Right lobe of liver (tissue), 6 donors: ENCODE measurements around the gene EDEM3. TPM values are rescaled to one million over a fixed set of nuclear protein-coding genes. Genes with fewer than 3 reads are reported as not detected.

Experiments
- ATAC-seq, 4 donors: fragments of 200-7000 bp; cut with Tn5 transposase; one replicate each; pipeline ENCODE4 v1.9.1; 2020; ENCODE audit warnings: mild to moderate bottlenecking in 4 of 4, moderate library complexity in 4 of 4
- DNase-seq, 3 donors: peaks; one replicate each; pipeline ENCODE4 v3.0.0-alpha.2; 2020
- H3K27ac ChIP-seq, 3 donors: fragments of 200-600 bp; one replicate each; pipeline ENCODE4 v1.8.0; 2022
- H3K27me3 ChIP-seq, 2 donors: fragments of 200-600 bp; one replicate each; pipeline ENCODE4 v1.8.0; 2022
- H3K36me3 ChIP-seq, 4 donors: fragments of 200-600 bp; sonication (generic) in 1 of 4; one replicate each; pipeline versions ENCODE4 v1.5.1 to v1.8.0; 2017 to 2022; ENCODE audit warnings: control low read depth in 1 of 4
- H3K4me1 ChIP-seq, 4 donors: fragments of 200-600 bp; sonication (generic) in 1 of 4; one replicate each; pipeline versions ENCODE4 v1.5.1 to v1.8.0; 2017 to 2022; ENCODE audit warnings: control low read depth in 1 of 4
- H3K4me3 ChIP-seq, 3 donors: fragments of 200-600 bp; one replicate each; pipeline ENCODE4 v1.8.0; 2022
- H3K9me3 ChIP-seq, 4 donors: fragments of 200-600 bp; sonication (generic) in 1 of 4; one replicate each; pipeline versions ENCODE4 v1.5.1 to v1.8.0; 2017 to 2022; ENCODE audit warnings: control low read depth in 1 of 4
- CTCF ChIP-seq, 4 donors: fragments of 200-600 bp in 3 of 4; fragments of 450-650 bp in 1 of 4; IDR thresholded peaks; one replicate each; pipeline versions ENCODE4 v1.5.1 to v1.8.0; 2016 to 2022; ENCODE audit warnings: antibody characterized with exemption in 4 of 4, mild to moderate bottlenecking in 2 of 4
- POLR2A ChIP-seq: fragments of 450-650 bp; IDR thresholded peaks from one replicate; pipeline ENCODE4 v1.6.1; 2017; ENCODE audit warnings: antibody characterized with exemption, mild to moderate bottlenecking
- WGBS: methylation state at CpG from one replicate; pipeline ENCODE4 v1.1.6; 2018; ENCODE audit warnings: low coverage, low lambda C conversion rate; ENCODE audit not compliant: insufficient coverage; ENCODE audit errors: missing lambda C conversion rate; 5-methylcytosine and 5-hydroxymethylcytosine counted together
- intact Hi-C, 2 donors: fragments of 100-400 bp; cut with DNase I; formaldehyde crosslinking; loops; one replicate each; pipeline versions ENCODE4 v1.11.2 to v1.14.1; 2022
- total RNA-seq, 6 experiments: library from RNA; depleted of rRNA in 2 of 6; stranded (reverse); fragments of >200 nt in 2 of 6; fragmentation: NEBNext Ultra II Directional in 3 of 6; extraction: Animal tissue kit (Norgen Biotek cat#: 25700) in 3 of 6; gene quantifications; one replicate each; pipeline versions ENCODE4 v1.1.0 to v1.2.4, GENCODE V29; 2016 to 2023
- donor health status: DM: no; HTN: yes; CAD: no.
- donor health status: DM: no; HTN: no; CAD: no.
- donor health status: DM: no; HTN: no; CAD: no.
- donor health status: DM: no; HTN: yes; CAD: no.
- donor health status: DM: no; HTN: yes; CAD: no.

Gene EDEM3
- total RNA-seq, 6 experiments from 2014 or later, result 18.5 to 36.4 (median 31.0) TPM

GRCh38 chr1:184650177-184650866 is 104.3 kb downstream of the EDEM3 start:
- intact Hi-C loops, result no loop called here
- TF ChIP-seq CTCF (IDR thresholded peaks at IDR 0.05), result no peak
- no peak for ATAC-seq
- Histone ChIP-seq H3K27me3 (no peaks in the 10 kb centered on the region), H3K9me3 (no peaks in the 10 kb centered on the region), H3K4me1 (no peaks in the 10 kb centered on the region), H3K36me3 (no peaks in the 10 kb centered on the region), H3K27ac (no peak overlapping the region), H3K4me3 (no peak overlapping the region)
- no peak for DNase-seq
- WGBS, result 42% methylated on average over 2 of the region's 5 CpGs

GRCh38 chr1:184649451-184649888 is 105.2 kb downstream of the EDEM3 start:
- Histone ChIP-seq H3K4me3 (no peak overlapping the region), H3K36me3 (no peaks in the 10 kb centered on the region), H3K9me3 (no peaks in the 10 kb centered on the region), H3K27ac (no peak overlapping the region), H3K27me3 (no peaks in the 10 kb centered on the region), H3K4me1 (no peaks in the 10 kb centered on the region)
- DNase-seq, result no peak
- ATAC-seq, result peak in 1 of 4 donors; percentile 29
- intact Hi-C loops, result no loop called here
- 83% methylated on average over 6 of the region's 7 CpGs for WGBS
- no peak for TF ChIP-seq POLR2A
- TF ChIP-seq CTCF (IDR thresholded peaks at IDR 0.05), result no peak

GRCh38 chr1:184648856-184649201 is 105.8 kb downstream of the EDEM3 start:
- intact Hi-C loops, result no loop called here
- no peak overlapping the region for H3K27ac ChIP-seq
- 80% methylated on average over 5 of the region's 6 CpGs for WGBS

GRCh38 chr1:184648160-184648855 is 106.3 kb downstream of the EDEM3 start:
- ATAC-seq (no peak), DNase-seq (no peak)
- H3K4me3 ChIP-seq, result no peak overlapping the region
- no peaks in the 10 kb centered on the region for H3K4me1 ChIP-seq
- H3K9me3 ChIP-seq, result no peaks in the 10 kb centered on the region
- no peaks in the 10 kb centered on the region for H3K27me3 ChIP-seq
- 80% methylated on average over 4 of the region's 4 CpGs for WGBS
- no peak for TF ChIP-seq CTCF (IDR thresholded peaks at IDR 0.05)
- no peak for TF ChIP-seq POLR2A
- intact Hi-C loops, result no loop called here
- no peak overlapping the region for H3K27ac ChIP-seq
- no peaks in the 10 kb centered on the region for H3K36me3 ChIP-seq

More at GRCh38 chr1:184648856-184649201, 105.8 kb downstream of the EDEM3 start:
- TF ChIP-seq CTCF (IDR thresholded peaks at IDR 0.05) (no peak), POLR2A (no peak)
- Histone ChIP-seq H3K36me3 (no peaks in the 10 kb centered on the region), H3K9me3 (no peaks in the 10 kb centered on the region), H3K4me3 (no peak overlapping the region), H3K27me3 (no peaks in the 10 kb centered on the region), H3K4me1 (no peaks in the 10 kb centered on the region)
- no peak for ATAC-seq
- no peak for DNase-seq
